ENCODE results near the gene ROBO1. TPM values are rescaled to one million over a fixed set of nuclear protein-coding genes. Genes with fewer than 3 reads are reported as not detected.
A peak's percentile ranks its signal among the peaks of the same experiment; 100 is the strongest.
"Not testable (repeated sequence)": the region's sequence is repeated elsewhere in the genome, so short reads cannot be mapped to it uniquely, and the experiment has no call there.

The ROBO1 gene
- total and polyA plus RNA-seq, 2 donors from 2014 or later = 2.1 to 22.1 TPM

GRCh38 chr3:78687520-78687919 lies 1080.3 kb downstream of the ROBO1 start:
- DNase-seq = no peak
- no peak overlapping the region for H3K9ac ChIP-seq (ENCODE audit: low read length in 3 of 3)
- no peak for FAIRE-seq
- H3K27me3 ChIP-seq (ENCODE audit: control insufficient read depth, insufficient read depth, low read length) = no peaks in the 10 kb centered on the region
- intact Hi-C loops (cut with DNase I) = no loop called here
- no peak overlapping the region for H3K4me3 ChIP-seq (ENCODE audit: low read length in 3 of 3)
- H3K9me3 ChIP-seq (ENCODE audit: control insufficient read depth in 2 of 3, insufficient read depth in 1 of 3, low read length in 3 of 3) = no peaks in the 10 kb centered on the region
- no peak overlapping the region for H3K27ac ChIP-seq (ENCODE audit: low read depth in 2 of 2, low read length in 2 of 2)
- H3K4me1 ChIP-seq (ENCODE audit: control insufficient read depth in 2 of 3, insufficient read depth in 2 of 3, low read depth in 1 of 3, low read length in 3 of 3) = no peaks in the 10 kb centered on the region
- TF ChIP-seq CTCF (IDR thresholded peaks at IDR 0.05; ENCODE audit: borderline replicate concordance, extremely low read depth, insufficient read depth) = no peak
- no peaks in the 10 kb centered on the region for H3K36me3 ChIP-seq (ENCODE audit: control insufficient read depth in 2 of 3, insufficient read depth in 3 of 3, low read length in 3 of 3)

GRCh38 chr3:78683284-78683683 lies 1084.5 kb downstream of the ROBO1 start:
- H3K27ac ChIP-seq (ENCODE audit: low read depth in 2 of 2, low read length in 2 of 2) = no peak overlapping the region
- no peaks in the 10 kb centered on the region for H3K36me3 ChIP-seq (ENCODE audit: control insufficient read depth in 2 of 3, insufficient read depth in 3 of 3, low read length in 3 of 3)
- DNase-seq (no peak), FAIRE-seq (no peak)
- intact Hi-C loops (cut with DNase I) = no loop called here
- H3K4me3 ChIP-seq (ENCODE audit: low read length in 3 of 3) = no peak overlapping the region
- no peaks in the 10 kb centered on the region for H3K4me1 ChIP-seq (ENCODE audit: control insufficient read depth in 2 of 3, insufficient read depth in 2 of 3, low read depth in 1 of 3, low read length in 3 of 3)
- H3K27me3 ChIP-seq (ENCODE audit: control insufficient read depth, insufficient read depth, low read length) = no peaks in the 10 kb centered on the region
- no peaks in the 10 kb centered on the region for H3K9me3 ChIP-seq (ENCODE audit: control insufficient read depth in 2 of 3, insufficient read depth in 1 of 3, low read length in 3 of 3)
- no peak for TF ChIP-seq CTCF (IDR thresholded peaks at IDR 0.05; ENCODE audit: borderline replicate concordance, extremely low read depth, insufficient read depth)
- no peak overlapping the region for H3K9ac ChIP-seq (ENCODE audit: low read length in 3 of 3)

- H3K4me3 ChIP-seq (ENCODE audit: low read length in 3 of 3); H3K36me3 ChIP-seq (ENCODE audit: control insufficient read depth in 2 of 3, insufficient read depth in 3 of 3, low read length in 3 of 3); FAIRE-seq; H3K4me1 ChIP-seq (ENCODE audit: control insufficient read depth in 2 of 3, insufficient read depth in 2 of 3, low read depth in 1 of 3, low read length in 3 of 3); H3K9ac ChIP-seq (ENCODE audit: low read length in 3 of 3); H3K27me3 ChIP-seq (ENCODE audit: control insufficient read depth, insufficient read depth, low read length); intact Hi-C loops (cut with DNase I); H3K9me3 ChIP-seq (ENCODE audit: control insufficient read depth in 2 of 3, insufficient read depth in 1 of 3, low read length in 3 of 3); H3K27ac ChIP-seq (ENCODE audit: low read depth in 2 of 2, low read length in 2 of 2): not testable (repeated sequence)
- peak in 1 of 5 donors; percentile 59 for DNase-seq
These were observed 1092.5 kb downstream of the ROBO1 start for GRCh38 chr3:78675119-78675805.

- no peak for FAIRE-seq
These were observed 1097.1 kb downstream of the ROBO1 start for GRCh38 chr3:78670746-78671145.

More at GRCh38 chr3:78670746-78671145, 1097.1 kb downstream of the ROBO1 start:
- intact Hi-C loops (cut with DNase I) = no loop called here
- DNase-seq = no peak
- TF ChIP-seq CTCF (IDR thresholded peaks at IDR 0.05; ENCODE audit: borderline replicate concordance, extremely low read depth, insufficient read depth) = no peak
- H3K9ac ChIP-seq (ENCODE audit: low read length in 3 of 3) = no peak overlapping the region
- H3K27ac ChIP-seq (ENCODE audit: low read depth in 2 of 2, low read length in 2 of 2) = no peak overlapping the region
- no peaks in the 10 kb centered on the region for H3K4me1 ChIP-seq (ENCODE audit: control insufficient read depth in 2 of 3, insufficient read depth in 2 of 3, low read depth in 1 of 3, low read length in 3 of 3)
- no peak overlapping the region for H3K4me3 ChIP-seq (ENCODE audit: low read length in 3 of 3)
- H3K9me3 ChIP-seq (ENCODE audit: control insufficient read depth in 2 of 3, insufficient read depth in 1 of 3, low read length in 3 of 3) = no peaks in the 10 kb centered on the region
- H3K36me3 ChIP-seq (ENCODE audit: control insufficient read depth in 2 of 3, insufficient read depth in 3 of 3, low read length in 3 of 3) = no peaks in the 10 kb centered on the region
- H3K27me3 ChIP-seq (ENCODE audit: control insufficient read depth, insufficient read depth, low read length) = no peaks in the 10 kb centered on the region

All from kidney (tissue), 14 donors.